Neutrophil (primary cell): ENCODE data around the gene CSNK1D.
A peak's percentile ranks its signal among the peaks of the same experiment; 100 is the strongest.

Experiments used
- H3K27ac ChIP-seq: fragments of 200-600 bp; sonication (generic); 2 replicates; pipeline ENCODE4 v1.5.1; 2016; ENCODE audit warnings: mild to moderate bottlenecking, moderate library complexity
- H3K27me3 ChIP-seq: fragments of 200-600 bp; sonication (generic); 2 replicates; pipeline ENCODE4 v1.6.0; 2016; ENCODE audit warnings: mild to moderate bottlenecking
- H3K36me3 ChIP-seq: fragments of 200-600 bp; sonication (generic); 2 replicates; pipeline ENCODE4 v1.5.1; 2017
- H3K4me1 ChIP-seq, 2 experiments: fragments of 200-600 bp in 1 of 2; sonication (generic) in 1 of 2; 1 replicate in 1 of 2; 2 replicates in 1 of 2; pipeline versions ENCODE4 v1.5.1 to v1.6.1; 2013 to 2016; ENCODE audit warnings: low read depth in 1 of 2, low read length in 1 of 2, mild to moderate bottlenecking in 1 of 2, moderate library complexity in 1 of 2; ENCODE audit not compliant: control insufficient read depth in 1 of 2, insufficient read depth in 1 of 2
- H3K4me3 ChIP-seq, 2 experiments: fragments of 200-600 bp in 1 of 2; sonication (generic) in 1 of 2; 1 replicate in 1 of 2; 2 replicates in 1 of 2; pipeline ENCODE4 v1.5.1; 2013 to 2016; ENCODE audit warnings: low read depth in 1 of 2, low read length in 1 of 2, mild to moderate bottlenecking in 1 of 2, moderate library complexity in 1 of 2
- H3K9me3 ChIP-seq: fragments of 200-600 bp; sonication (generic); 2 replicates; pipeline ENCODE4 v1.5.1; 2016
- CTCF ChIP-seq: fragments of 200-600 bp; sonication (generic); IDR thresholded peaks from 2 replicates; pipeline ENCODE4 v1.5.1; 2016; ENCODE audit warnings: antibody characterized with exemption

The CSNK1D gene

DNA sequence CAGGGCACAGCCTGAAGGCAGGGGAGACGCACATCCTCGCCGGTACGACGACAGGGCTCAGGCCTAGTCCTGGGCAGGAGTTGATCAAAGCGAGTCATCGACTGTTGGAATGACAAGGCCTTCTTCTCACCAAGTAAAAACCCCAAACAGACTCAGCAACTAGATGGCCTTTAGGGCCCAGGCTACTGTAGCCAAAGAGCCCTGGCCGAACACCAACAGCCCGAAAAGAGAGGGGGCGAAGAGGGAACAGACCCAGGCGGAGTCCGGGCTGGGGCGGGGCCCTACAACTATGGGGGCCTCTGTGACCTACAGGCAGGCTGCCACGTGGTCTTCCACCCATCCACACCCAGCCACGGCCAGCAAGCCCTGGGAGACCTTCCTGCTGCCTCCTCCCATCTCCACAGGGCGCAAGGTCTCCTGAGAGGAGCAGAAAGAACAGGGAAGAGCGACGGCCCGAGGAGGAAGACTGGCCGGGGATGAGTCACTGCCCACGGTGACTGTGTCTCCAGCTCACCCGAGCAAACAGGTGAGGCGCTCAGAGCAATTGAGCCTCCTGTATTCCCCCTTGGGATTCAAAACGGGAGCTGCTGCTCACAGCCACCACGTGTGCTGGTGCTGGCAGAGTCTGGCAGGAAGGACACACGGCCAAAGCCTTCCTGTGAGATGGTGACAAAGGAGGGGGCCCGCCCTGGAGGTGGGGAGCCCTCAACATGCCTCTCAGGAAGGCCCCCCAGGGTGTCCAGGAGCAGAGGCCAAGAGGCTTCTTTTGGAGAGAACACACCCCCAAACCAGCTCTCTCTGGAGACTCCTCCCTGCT lies 26.9 kb downstream of the CSNK1D start:
- Histone ChIP-seq H3K27ac (peak overlapping the region; percentile 82), H3K4me1 (peaks cover 20 to 31% of the 10 kb centered on the region in 2 experiments), H3K9me3 (no peaks in the 10 kb centered on the region), H3K4me3 (no peak overlapping the region), H3K27me3 (no peaks in the 10 kb centered on the region), H3K36me3 (peaks cover 100% of the 10 kb centered on the region)
- no peak for TF ChIP-seq CTCF

DNA sequence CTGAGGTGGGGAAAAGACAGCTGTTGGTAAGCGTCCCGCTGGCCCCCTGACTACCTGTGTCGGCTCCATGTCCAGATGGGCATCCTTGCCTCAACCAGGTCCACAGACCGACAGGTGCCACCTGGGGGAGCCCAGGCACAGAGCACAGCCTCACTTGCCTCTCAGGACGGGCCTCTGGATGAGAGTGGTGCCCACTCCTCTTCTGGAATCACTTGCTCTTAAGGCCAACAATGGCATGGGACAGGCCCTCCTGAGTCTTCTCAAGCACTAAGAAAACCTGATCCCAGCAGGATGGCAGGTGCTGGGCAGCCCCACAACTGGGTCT lies 27.5 kb downstream of the CSNK1D start:
- Histone ChIP-seq H3K36me3 (peaks cover 100% of the 10 kb centered on the region), H3K27me3 (no peaks in the 10 kb centered on the region), H3K9me3 (no peaks in the 10 kb centered on the region), H3K4me1 (peaks cover 26 to 37% of the 10 kb centered on the region in 2 experiments), H3K27ac (peak overlapping the region; percentile 82), H3K4me3 (no peak overlapping the region)
- no peak for TF ChIP-seq CTCF

- Histone ChIP-seq H3K9me3 (no peaks in the 10 kb centered on the region), H3K4me1 (peaks cover 32 to 43% of the 10 kb centered on the region in 2 experiments), H3K27me3 (no peaks in the 10 kb centered on the region), H3K4me3 (no peak overlapping the region), H3K36me3 (peaks cover 100% of the 10 kb centered on the region), H3K27ac (peak overlapping the region; percentile 82)
- no peak for TF ChIP-seq CTCF
Observed at GRCh38 chr17:82245134-82246039, 28.1 kb downstream of the CSNK1D start.

- Histone ChIP-seq H3K36me3 (peaks cover 100% of the 10 kb centered on the region), H3K27me3 (no peaks in the 10 kb centered on the region), H3K9me3 (no peaks in the 10 kb centered on the region), H3K4me3 (no peak overlapping the region), H3K27ac (peak overlapping the region; percentile 82), H3K4me1 (peaks cover 40 to 51% of the 10 kb centered on the region in 2 experiments)
- TF ChIP-seq CTCF, result peak; percentile 36
Observed at GRCh38 chr17:82244413-82245133, 28.9 kb downstream of the CSNK1D start.

- Histone ChIP-seq H3K27ac (peak overlapping the region; percentile 82), H3K4me1 (peaks cover 47 to 58% of the 10 kb centered on the region in 2 experiments), H3K9me3 (no peaks in the 10 kb centered on the region), H3K27me3 (no peaks in the 10 kb centered on the region), H3K4me3 (no peak overlapping the region), H3K36me3 (peaks cover 100% of the 10 kb centered on the region)
- TF ChIP-seq CTCF, result no peak
Observed at GRCh38 chr17:82243648-82244412, 29.7 kb downstream of the CSNK1D start.
